GM23338 (cell line): ENCODE measurements around the gene PITPNC1. TPM values are rescaled to one million over a fixed set of nuclear protein-coding genes. Genes with fewer than 3 reads are reported as not detected.

ENCODE experiments used
- ATAC-seq: fragments of 200-7000 bp; cut with Tn5 transposase; 3 replicates; pipeline ENCODE4 v1.9.1; 2020
- DNase-seq: peaks from one replicate; pipeline ENCODE4 v3.0.0-alpha.2; 2015; ENCODE audit warnings: low spot score
- H2AFZ ChIP-seq: fragments of 200-600 bp; sonication (generic); 2 replicates; pipeline ENCODE4 v1.8.0; 2016; ENCODE audit warnings: antibody characterized with exemption, mild to moderate bottlenecking, moderate library complexity
- H3F3A ChIP-seq: fragments of 200-600 bp; sonication (generic); replicated peaks from 2 replicates; pipeline ENCODE4 v1.8.0; 2017; ENCODE audit warnings: antibody characterized with exemption, mixed run types, low read depth
- H3K27ac ChIP-seq: fragments of 200-600 bp; sonication (generic); 2 replicates; pipeline ENCODE4 v1.6.1; 2016; ENCODE audit warnings: low read depth
- H3K27me3 ChIP-seq: fragments of 200-600 bp; sonication (generic); 2 replicates; pipeline ENCODE4 v1.8.0; 2016; ENCODE audit warnings: mild to moderate bottlenecking, mixed run types, moderate library complexity; ENCODE audit not compliant: insufficient read depth
- H3K36me3 ChIP-seq: fragments of 200-600 bp; sonication (generic); 2 replicates; pipeline ENCODE4 v1.8.0; 2016; ENCODE audit warnings: mild to moderate bottlenecking; ENCODE audit not compliant: insufficient read depth
- H3K4me1 ChIP-seq: fragments of 200-600 bp; sonication (generic); 2 replicates; pipeline ENCODE4 v1.8.0; 2016; ENCODE audit warnings: mild to moderate bottlenecking, moderate library complexity; ENCODE audit not compliant: insufficient read depth
- H3K4me2 ChIP-seq: fragments of 200-600 bp; sonication (generic); 2 replicates; pipeline ENCODE4 v1.7.1; 2017; ENCODE audit warnings: mixed run types
- H3K4me3 ChIP-seq: fragments of 200-600 bp; sonication (generic); 2 replicates; pipeline ENCODE4 v1.6.1; 2016; ENCODE audit warnings: mixed run types
- H3K79me2 ChIP-seq: fragments of 200-600 bp; sonication (generic); replicated peaks from 2 replicates; pipeline ENCODE4 v1.8.0; 2017; ENCODE audit warnings: mild to moderate bottlenecking; ENCODE audit not compliant: insufficient read depth
- H3K9me2 ChIP-seq: fragments of 200-600 bp; sonication (generic); 2 replicates; pipeline ENCODE4 v1.8.0; 2017; ENCODE audit not compliant: insufficient read depth
- H4K20me1 ChIP-seq: fragments of 200-600 bp; sonication (generic); replicated peaks from 2 replicates; pipeline ENCODE4 v1.8.0; 2017; ENCODE audit warnings: mild to moderate bottlenecking; ENCODE audit not compliant: insufficient read depth
- H3K27ac Mint-ChIP-seq: 2 replicates; pipeline ENCODE4 v1.8.0; 2020; ENCODE audit warnings: inconsistent platforms, mild to moderate bottlenecking, moderate library complexity, mixed read lengths
- H3K27me3 Mint-ChIP-seq: 3 replicates; pipeline ENCODE4 v1.8.0; 2022; ENCODE audit warnings: low read depth, mild to moderate bottlenecking, moderate library complexity, mixed read lengths, inconsistent platforms; ENCODE audit not compliant: insufficient read depth, poor library complexity
- H3K36me3 Mint-ChIP-seq: 3 replicates; pipeline ENCODE4 v1.8.0; 2021; ENCODE audit warnings: low read depth, mild to moderate bottlenecking, inconsistent platforms, moderate library complexity, mixed read lengths
- H3K4me1 Mint-ChIP-seq: 3 replicates; pipeline ENCODE4 v1.8.0; 2020; ENCODE audit warnings: mild to moderate bottlenecking, inconsistent platforms, mixed read lengths
- H3K4me3 Mint-ChIP-seq: 3 replicates; pipeline ENCODE4 v1.8.0; 2021; ENCODE audit warnings: moderate library complexity, mild to moderate bottlenecking, inconsistent platforms, mixed read lengths
- H3K9me3 Mint-ChIP-seq: 3 replicates; pipeline ENCODE4 v1.8.0; 2020; ENCODE audit warnings: moderate library complexity, mild to moderate bottlenecking, inconsistent platforms, mixed read lengths
- CREB1 ChIP-seq: fragments of 250-450 bp; sonication (Bioruptor Pico); IDR thresholded peaks from 2 replicates; pipeline ENCODE4 v1.5.0; 2020; ENCODE audit warnings: low read depth, mild to moderate bottlenecking, moderate library complexity
- EZH2 ChIP-seq: fragments of 200-600 bp; sonication (generic); IDR thresholded peaks from one replicate; pipeline ENCODE4 v1.8.0; 2017; ENCODE audit warnings: antibody characterized with exemption, mild to moderate bottlenecking, low read depth; ENCODE audit not compliant: unreplicated experiment
- EZH2phosphoT487 ChIP-seq: fragments of 200-600 bp; sonication (generic); IDR thresholded peaks from one replicate; pipeline ENCODE4 v1.8.1; 2018; ENCODE audit warnings: antibody characterized with exemption; ENCODE audit not compliant: unreplicated experiment
- JUNB ChIP-seq: IDR thresholded peaks from one replicate; pipeline ENCODE4 v1.6.1; 2016; ENCODE audit warnings: antibody characterized with exemption; ENCODE audit not compliant: unreplicated experiment
- NANOG ChIP-seq: IDR thresholded peaks from 2 replicates; pipeline ENCODE4 v1.6.1; 2016; ENCODE audit warnings: antibody characterized with exemption, borderline replicate concordance
- ZNF114 ChIP-seq: fragments of 250-450 bp; sonication (Bioruptor Pico); IDR thresholded peaks from 2 replicates; pipeline ENCODE4 v1.5.0; 2020; ENCODE audit warnings: mild to moderate bottlenecking, moderate library complexity
- polyA plus RNA-seq: library from polyadenylated mRNA; unstranded; fragments of >200 nt; fragmentation: Nextera tagmentation; extraction: Ambion mirVana; gene quantifications from 2 replicates; pipeline ENCODE4 v1.2.1, GENCODE V29; 2016
- total RNA-seq: library from RNA; depleted of rRNA; stranded (reverse); fragments of >200 nt; shearing (Covaris generic); gene quantifications from 2 replicates; pipeline ENCODE4 v1.2.3, GENCODE V29; 2014
- TF ChIP-seq, protein P1 (sequence below), 2 experiments: fragments of 200-600 bp in 1 of 2; sonication (generic) in 1 of 2; conservative IDR thresholded peaks; 2 replicates each; pipeline versions ENCODE4 v1.5.1 to v1.6.1; 2016 to 2017; ENCODE audit warnings: antibody characterized with exemption in 2 of 2, low read depth in 2 of 2, mild to moderate bottlenecking in 2 of 2, moderate library complexity in 1 of 2
- TF ChIP-seq, protein P2 (sequence below): IDR thresholded peaks from one replicate; pipeline ENCODE4 v1.6.1; 2018; ENCODE audit warnings: antibody characterized with exemption; ENCODE audit not compliant: unreplicated experiment
- TF ChIP-seq, protein P3 (sequence below): IDR thresholded peaks from 2 replicates; pipeline ENCODE4 v1.6.1; 2016; ENCODE audit warnings: antibody characterized with exemption
- TF ChIP-seq, protein P4 (sequence below): fragments of 250-450 bp; sonication (Bioruptor Pico); IDR thresholded peaks from 2 replicates; pipeline ENCODE4 v1.5.0; 2020; ENCODE audit warnings: mild to moderate bottlenecking, moderate library complexity

Gene PITPNC1
- total and polyA plus RNA-seq, 2 experiments from 2014 or later, result 23.0 to 32.6 TPM

DNA sequence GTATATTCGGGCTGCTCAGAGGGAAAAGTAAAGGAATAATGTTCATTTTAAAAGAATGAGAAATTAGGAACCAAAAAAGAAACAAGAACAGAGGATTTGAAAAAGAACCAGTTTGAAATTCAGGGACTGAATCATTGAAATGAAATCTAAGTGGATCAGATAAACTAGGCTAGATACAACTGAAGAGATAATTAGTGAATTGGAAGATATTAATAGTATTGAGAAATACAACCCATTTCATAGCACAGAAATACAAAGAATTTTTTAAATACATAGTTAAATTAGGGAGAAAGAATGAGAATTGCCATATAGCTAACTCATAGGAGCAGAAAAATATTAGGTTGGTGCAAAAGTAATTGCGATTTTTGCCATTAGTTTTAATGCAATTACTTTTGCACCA is 223.3 kb downstream of the PITPNC1 start:
- Mint-ChIP-seq H3K9me3 (peaks cover 12% of the 10 kb centered on the region; the same call in 2 of the 3 replicates), H3K4me1 (peaks cover 11% of the 10 kb centered on the region; the same call in 2 of the 3 replicates), H3K27ac (no peak overlapping the region), H3K36me3 (peaks cover 18% of the 10 kb centered on the region), H3K27me3 (peaks cover 6% of the 10 kb centered on the region), H3K4me3 (no peak overlapping the region)
- no peak for DNase-seq
- H3K27me3 ChIP-seq, result no peaks in the 10 kb centered on the region
- no peaks in the 10 kb centered on the region for H3F3A ChIP-seq
- H3K79me2 ChIP-seq, result peaks cover 4% of the 10 kb centered on the region; the same call in 1 of the 2 replicates
- no peaks in the 10 kb centered on the region for H3K36me3 ChIP-seq
- H2AFZ ChIP-seq, result no peak overlapping the region
- H3K4me1 ChIP-seq, result peaks cover 12% of the 10 kb centered on the region; the same call in 1 of the 2 replicates
- peaks cover 4% of the 10 kb centered on the region; the same call in 1 of the 2 replicates for H3K9me2 ChIP-seq
- ATAC-seq, result no peak
- no peaks in the 10 kb centered on the region for H4K20me1 ChIP-seq
- H3K4me2 ChIP-seq, result no peak overlapping the region
- no peak overlapping the region for H3K4me3 ChIP-seq
- no peak overlapping the region for H3K27ac ChIP-seq
- TF ChIP-seq JUNB (no peak), EZH2phosphoT487 (no peak), EZH2 (no peak), NANOG (no peak), CREB1 (no peak)
- TF ChIP-seq, protein P1, sequence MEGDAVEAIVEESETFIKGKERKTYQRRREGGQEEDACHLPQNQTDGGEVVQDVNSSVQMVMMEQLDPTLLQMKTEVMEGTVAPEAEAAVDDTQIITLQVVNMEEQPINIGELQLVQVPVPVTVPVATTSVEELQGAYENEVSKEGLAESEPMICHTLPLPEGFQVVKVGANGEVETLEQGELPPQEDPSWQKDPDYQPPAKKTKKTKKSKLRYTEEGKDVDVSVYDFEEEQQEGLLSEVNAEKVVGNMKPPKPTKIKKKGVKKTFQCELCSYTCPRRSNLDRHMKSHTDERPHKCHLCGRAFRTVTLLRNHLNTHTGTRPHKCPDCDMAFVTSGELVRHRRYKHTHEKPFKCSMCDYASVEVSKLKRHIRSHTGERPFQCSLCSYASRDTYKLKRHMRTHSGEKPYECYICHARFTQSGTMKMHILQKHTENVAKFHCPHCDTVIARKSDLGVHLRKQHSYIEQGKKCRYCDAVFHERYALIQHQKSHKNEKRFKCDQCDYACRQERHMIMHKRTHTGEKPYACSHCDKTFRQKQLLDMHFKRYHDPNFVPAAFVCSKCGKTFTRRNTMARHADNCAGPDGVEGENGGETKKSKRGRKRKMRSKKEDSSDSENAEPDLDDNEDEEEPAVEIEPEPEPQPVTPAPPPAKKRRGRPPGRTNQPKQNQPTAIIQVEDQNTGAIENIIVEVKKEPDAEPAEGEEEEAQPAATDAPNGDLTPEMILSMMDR (conservative IDR thresholded peaks at IDR 0.05; ENCODE audit: low read depth in 2 of 2), result no peak
- TF ChIP-seq, protein P2, sequence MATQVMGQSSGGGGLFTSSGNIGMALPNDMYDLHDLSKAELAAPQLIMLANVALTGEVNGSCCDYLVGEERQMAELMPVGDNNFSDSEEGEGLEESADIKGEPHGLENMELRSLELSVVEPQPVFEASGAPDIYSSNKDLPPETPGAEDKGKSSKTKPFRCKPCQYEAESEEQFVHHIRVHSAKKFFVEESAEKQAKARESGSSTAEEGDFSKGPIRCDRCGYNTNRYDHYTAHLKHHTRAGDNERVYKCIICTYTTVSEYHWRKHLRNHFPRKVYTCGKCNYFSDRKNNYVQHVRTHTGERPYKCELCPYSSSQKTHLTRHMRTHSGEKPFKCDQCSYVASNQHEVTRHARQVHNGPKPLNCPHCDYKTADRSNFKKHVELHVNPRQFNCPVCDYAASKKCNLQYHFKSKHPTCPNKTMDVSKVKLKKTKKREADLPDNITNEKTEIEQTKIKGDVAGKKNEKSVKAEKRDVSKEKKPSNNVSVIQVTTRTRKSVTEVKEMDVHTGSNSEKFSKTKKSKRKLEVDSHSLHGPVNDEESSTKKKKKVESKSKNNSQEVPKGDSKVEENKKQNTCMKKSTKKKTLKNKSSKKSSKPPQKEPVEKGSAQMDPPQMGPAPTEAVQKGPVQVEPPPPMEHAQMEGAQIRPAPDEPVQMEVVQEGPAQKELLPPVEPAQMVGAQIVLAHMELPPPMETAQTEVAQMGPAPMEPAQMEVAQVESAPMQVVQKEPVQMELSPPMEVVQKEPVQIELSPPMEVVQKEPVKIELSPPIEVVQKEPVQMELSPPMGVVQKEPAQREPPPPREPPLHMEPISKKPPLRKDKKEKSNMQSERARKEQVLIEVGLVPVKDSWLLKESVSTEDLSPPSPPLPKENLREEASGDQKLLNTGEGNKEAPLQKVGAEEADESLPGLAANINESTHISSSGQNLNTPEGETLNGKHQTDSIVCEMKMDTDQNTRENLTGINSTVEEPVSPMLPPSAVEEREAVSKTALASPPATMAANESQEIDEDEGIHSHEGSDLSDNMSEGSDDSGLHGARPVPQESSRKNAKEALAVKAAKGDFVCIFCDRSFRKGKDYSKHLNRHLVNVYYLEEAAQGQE, result no peak
- TF ChIP-seq, protein P3, sequence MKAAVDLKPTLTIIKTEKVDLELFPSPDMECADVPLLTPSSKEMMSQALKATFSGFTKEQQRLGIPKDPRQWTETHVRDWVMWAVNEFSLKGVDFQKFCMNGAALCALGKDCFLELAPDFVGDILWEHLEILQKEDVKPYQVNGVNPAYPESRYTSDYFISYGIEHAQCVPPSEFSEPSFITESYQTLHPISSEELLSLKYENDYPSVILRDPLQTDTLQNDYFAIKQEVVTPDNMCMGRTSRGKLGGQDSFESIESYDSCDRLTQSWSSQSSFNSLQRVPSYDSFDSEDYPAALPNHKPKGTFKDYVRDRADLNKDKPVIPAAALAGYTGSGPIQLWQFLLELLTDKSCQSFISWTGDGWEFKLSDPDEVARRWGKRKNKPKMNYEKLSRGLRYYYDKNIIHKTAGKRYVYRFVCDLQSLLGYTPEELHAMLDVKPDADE, result no peak

DNA sequence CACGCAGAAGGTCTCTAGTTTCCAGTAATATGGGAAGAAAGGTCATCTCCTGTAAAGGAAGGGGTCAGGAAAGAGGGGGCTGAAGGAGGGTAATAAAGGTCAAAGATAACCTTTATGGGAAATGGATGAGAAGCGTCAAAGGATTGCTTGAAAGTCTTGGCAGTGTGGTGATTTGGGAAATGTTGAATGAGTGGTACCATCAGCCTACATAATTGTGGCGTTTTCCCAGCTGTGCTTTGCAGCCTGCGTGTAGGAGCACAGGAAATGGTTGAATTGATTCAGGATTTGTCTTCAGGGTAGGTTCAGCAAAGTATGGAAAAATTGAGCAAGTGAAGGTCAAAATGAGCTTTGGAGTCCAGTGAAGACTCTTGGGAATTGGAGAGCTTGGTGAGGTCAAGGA is 224.8 kb downstream of the PITPNC1 start:
- H3K4me2 ChIP-seq, result no peak overlapping the region
- no peak for ATAC-seq
- no peak overlapping the region for H3K27ac ChIP-seq
- no peak overlapping the region for H3K27ac Mint-ChIP-seq
- peaks cover 4% of the 10 kb centered on the region; the same call in 1 of the 2 replicates for H3K79me2 ChIP-seq
- no peak overlapping the region for H2AFZ ChIP-seq
- no peak overlapping the region for H3K4me3 Mint-ChIP-seq
- H3K9me3 Mint-ChIP-seq, result peaks cover 12% of the 10 kb centered on the region; the same call in 2 of the 3 replicates
- peaks cover 6% of the 10 kb centered on the region for H3K27me3 Mint-ChIP-seq
- H3F3A ChIP-seq, result no peaks in the 10 kb centered on the region
- peaks cover 18% of the 10 kb centered on the region for H3K36me3 Mint-ChIP-seq
- H3K4me3 ChIP-seq, result no peak overlapping the region
- H3K9me2 ChIP-seq, result peaks cover 4% of the 10 kb centered on the region; the same call in 1 of the 2 replicates
- no peaks in the 10 kb centered on the region for H3K36me3 ChIP-seq
- no peaks in the 10 kb centered on the region for H4K20me1 ChIP-seq
- H3K4me1 ChIP-seq, result peaks cover 23% of the 10 kb centered on the region
- peaks cover 20% of the 10 kb centered on the region for H3K4me1 Mint-ChIP-seq
- H3K27me3 ChIP-seq, result no peaks in the 10 kb centered on the region
- DNase-seq, result no peak
- TF ChIP-seq, protein P4, sequence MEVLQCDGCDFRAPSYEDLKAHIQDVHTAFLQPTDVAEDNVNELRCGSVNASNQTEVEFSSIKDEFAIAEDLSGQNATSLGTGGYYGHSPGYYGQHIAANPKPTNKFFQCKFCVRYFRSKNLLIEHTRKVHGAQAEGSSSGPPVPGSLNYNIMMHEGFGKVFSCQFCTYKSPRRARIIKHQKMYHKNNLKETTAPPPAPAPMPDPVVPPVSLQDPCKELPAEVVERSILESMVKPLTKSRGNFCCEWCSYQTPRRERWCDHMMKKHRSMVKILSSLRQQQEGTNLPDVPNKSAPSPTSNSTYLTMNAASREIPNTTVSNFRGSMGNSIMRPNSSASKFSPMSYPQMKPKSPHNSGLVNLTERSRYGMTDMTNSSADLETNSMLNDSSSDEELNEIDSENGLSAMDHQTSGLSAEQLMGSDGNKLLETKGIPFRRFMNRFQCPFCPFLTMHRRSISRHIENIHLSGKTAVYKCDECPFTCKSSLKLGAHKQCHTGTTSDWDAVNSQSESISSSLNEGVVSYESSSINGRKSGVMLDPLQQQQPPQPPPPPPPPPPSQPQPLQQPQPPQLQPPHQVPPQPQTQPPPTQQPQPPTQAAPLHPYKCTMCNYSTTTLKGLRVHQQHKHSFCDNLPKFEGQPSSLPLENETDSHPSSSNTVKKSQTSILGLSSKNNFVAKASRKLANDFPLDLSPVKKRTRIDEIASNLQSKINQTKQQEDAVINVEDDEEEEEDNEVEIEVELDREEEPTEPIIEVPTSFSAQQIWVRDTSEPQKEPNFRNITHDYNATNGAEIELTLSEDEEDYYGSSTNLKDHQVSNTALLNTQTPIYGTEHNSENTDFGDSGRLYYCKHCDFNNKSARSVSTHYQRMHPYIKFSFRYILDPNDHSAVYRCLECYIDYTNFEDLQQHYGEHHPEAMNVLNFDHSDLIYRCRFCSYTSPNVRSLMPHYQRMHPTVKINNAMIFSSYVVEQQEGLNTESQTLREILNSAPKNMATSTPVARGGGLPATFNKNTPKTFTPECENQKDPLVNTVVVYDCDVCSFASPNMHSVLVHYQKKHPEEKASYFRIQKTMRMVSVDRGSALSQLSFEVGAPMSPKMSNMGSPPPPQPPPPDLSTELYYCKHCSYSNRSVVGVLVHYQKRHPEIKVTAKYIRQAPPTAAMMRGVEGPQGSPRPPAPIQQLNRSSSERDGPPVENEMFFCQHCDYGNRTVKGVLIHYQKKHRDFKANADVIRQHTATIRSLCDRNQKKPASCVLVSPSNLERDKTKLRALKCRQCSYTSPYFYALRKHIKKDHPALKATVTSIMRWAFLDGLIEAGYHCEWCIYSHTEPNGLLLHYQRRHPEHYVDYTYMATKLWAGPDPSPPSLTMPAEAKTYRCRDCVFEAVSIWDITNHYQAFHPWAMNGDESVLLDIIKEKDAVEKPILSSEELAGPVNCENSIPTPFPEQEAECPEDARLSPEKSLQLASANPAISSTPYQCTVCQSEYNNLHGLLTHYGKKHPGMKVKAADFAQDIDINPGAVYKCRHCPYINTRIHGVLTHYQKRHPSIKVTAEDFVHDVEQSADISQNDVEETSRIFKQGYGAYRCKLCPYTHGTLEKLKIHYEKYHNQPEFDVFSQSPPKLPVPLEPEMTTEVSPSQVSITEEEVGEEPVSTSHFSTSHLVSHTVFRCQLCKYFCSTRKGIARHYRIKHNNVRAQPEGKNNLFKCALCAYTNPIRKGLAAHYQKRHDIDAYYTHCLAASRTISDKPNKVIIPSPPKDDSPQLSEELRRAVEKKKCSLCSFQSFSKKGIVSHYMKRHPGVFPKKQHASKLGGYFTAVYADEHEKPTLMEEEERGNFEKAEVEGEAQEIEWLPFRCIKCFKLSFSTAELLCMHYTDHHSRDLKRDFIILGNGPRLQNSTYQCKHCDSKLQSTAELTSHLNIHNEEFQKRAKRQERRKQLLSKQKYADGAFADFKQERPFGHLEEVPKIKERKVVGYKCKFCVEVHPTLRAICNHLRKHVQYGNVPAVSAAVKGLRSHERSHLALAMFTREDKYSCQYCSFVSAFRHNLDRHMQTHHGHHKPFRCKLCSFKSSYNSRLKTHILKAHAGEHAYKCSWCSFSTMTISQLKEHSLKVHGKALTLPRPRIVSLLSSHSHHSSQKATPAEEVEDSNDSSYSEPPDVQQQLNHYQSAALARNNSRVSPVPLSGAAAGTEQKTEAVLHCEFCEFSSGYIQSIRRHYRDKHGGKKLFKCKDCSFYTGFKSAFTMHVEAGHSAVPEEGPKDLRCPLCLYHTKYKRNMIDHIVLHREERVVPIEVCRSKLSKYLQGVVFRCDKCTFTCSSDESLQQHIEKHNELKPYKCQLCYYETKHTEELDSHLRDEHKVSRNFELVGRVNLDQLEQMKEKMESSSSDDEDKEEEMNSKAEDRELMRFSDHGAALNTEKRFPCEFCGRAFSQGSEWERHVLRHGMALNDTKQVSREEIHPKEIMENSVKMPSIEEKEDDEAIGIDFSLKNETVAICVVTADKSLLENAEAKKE (CRISPR knock-in tag), result no peak
- no peak for TF ChIP-seq ZNF114
